MCF 10A (cell line): Measurements from ENCODE around the gene PTOV1. TPM values are rescaled to one million over a fixed set of nuclear protein-coding genes. Genes with fewer than 3 reads are reported as not detected.

Experiments used
- BruUV-seq: library from RNA; stranded (reverse); fragments of 400-500 nt; replicated peaks from 2 replicates; lab custom pipeline; 2021; lab: Mats Ljungman, UMichigan
- CTCF ChIA-PET: fragments of 300-600 bp; sonication (Branson Sonifier 250); formaldehyde crosslinking; extraction: SDS; loops from one replicate; lab custom pipeline; 2021; ENCODE audit warnings: antibody characterized with exemption, inconsistent platforms; lab: Yijun Ruan, JAX
- POLR2A ChIA-PET: fragments of 300-600, 350-650 bp; sonication (Branson Sonifier 250); formaldehyde crosslinking; extraction: SDS; loops from one replicate; lab custom pipeline; 2020; ENCODE audit warnings: antibody characterized with exemption, inconsistent platforms; lab: Yijun Ruan, JAX
- DNase-seq: peaks from one replicate; pipeline ENCODE4 v3.0.0-alpha.2; 2018; ENCODE audit not compliant: unreplicated experiment
- H3K27ac Mint-ChIP-seq: one replicate; pipeline ENCODE4 v1.8.0; 2022; ENCODE audit warnings: mild to moderate bottlenecking, low read depth, mixed read lengths; ENCODE audit not compliant: unreplicated experiment
- H3K27me3 Mint-ChIP-seq: one replicate; pipeline ENCODE4 v1.8.0; 2022; ENCODE audit warnings: mixed read lengths; ENCODE audit not compliant: insufficient read depth, unreplicated experiment
- H3K36me3 Mint-ChIP-seq: one replicate; pipeline ENCODE4 v1.8.0; 2022; ENCODE audit warnings: mild to moderate bottlenecking, moderate library complexity, mixed read lengths; ENCODE audit not compliant: insufficient read depth, unreplicated experiment
- H3K4me1 Mint-ChIP-seq: one replicate; pipeline ENCODE4 v1.8.0; 2022; ENCODE audit warnings: mixed read lengths; ENCODE audit not compliant: insufficient read depth, unreplicated experiment
- H3K4me3 Mint-ChIP-seq: one replicate; pipeline ENCODE4 v1.8.0; 2022; ENCODE audit warnings: mild to moderate bottlenecking, moderate library complexity, mixed read lengths; ENCODE audit not compliant: unreplicated experiment
- H3K9me3 Mint-ChIP-seq: one replicate; pipeline ENCODE4 v1.8.0; 2022; ENCODE audit warnings: mixed read lengths; ENCODE audit not compliant: unreplicated experiment
- CTCF ChIP-seq: fragments of 200-600 bp; IDR thresholded peaks from one replicate; pipeline ENCODE4 v1.8.0; 2022; ENCODE audit warnings: antibody characterized with exemption, mild to moderate bottlenecking; ENCODE audit not compliant: unreplicated experiment
- intact Hi-C: fragments of 100-400 bp; cut with micrococcal nuclease; formaldehyde crosslinking; loops from 2 replicates; pipeline ENCODE4 v1.14.1; 2022
- total RNA-seq: library from RNA; stranded (reverse); gene quantifications from 2 replicates; pipeline ENCODE4 v1.2.3, GENCODE V29; 2022

PTOV1 gene
- total RNA-seq, 1 experiment from 2014 or later: 78.8 TPM

GRCh38 chr19:49829721-49830120, 21.2 kb upstream of the PTOV1 start:
- Mint-ChIP-seq H3K9me3 (no peaks in the 10 kb centered on the region), H3K27me3 (no peaks in the 10 kb centered on the region), H3K27ac (no peak overlapping the region), H3K4me1 (no peaks in the 10 kb centered on the region), H3K4me3 (no peak overlapping the region), H3K36me3 (peaks cover 47% of the 10 kb centered on the region)
- no TSS peak for BruUV-seq
- CTCF ChIA-PET: interaction anchor here (0.5 to 1.1 kb wide), 2 partner anchors 11 to 32 kb away, joined by 3 read pairs; no protein-coding TSS in a partner anchor
- POLR2A ChIA-PET: interaction anchor here (0.8 kb wide), 1 partner anchor 64 kb away, joined by 6 read pairs; no protein-coding TSS in a partner anchor
- DNase-seq: no peak
- no peak for TF ChIP-seq CTCF
- intact Hi-C loops: no loop called here

GRCh38 chr19:49830766-49831165, 20.2 kb upstream of the PTOV1 start:
- ChIA-PET CTCF (interaction anchor here (1.1 kb wide), 1 partner anchor 12 kb away, joined by 3 read pairs; no protein-coding TSS in a partner anchor), POLR2A (no interaction called here)
- Mint-ChIP-seq H3K4me1 (no peaks in the 10 kb centered on the region), H3K27ac (no peak overlapping the region), H3K4me3 (no peak overlapping the region), H3K36me3 (peaks cover 57% of the 10 kb centered on the region), H3K27me3 (no peaks in the 10 kb centered on the region), H3K9me3 (no peaks in the 10 kb centered on the region)
- intact Hi-C loops: no loop called here
- no peak for TF ChIP-seq CTCF
- BruUV-seq: no TSS peak
- no peak for DNase-seq

GRCh38 chr19:49831592-49831991, 19.4 kb upstream of the PTOV1 start:
- no peak for DNase-seq
- ChIA-PET POLR2A (no interaction called here), CTCF (no interaction called here)
- no peak for TF ChIP-seq CTCF
- H3K4me1 Mint-ChIP-seq: no peaks in the 10 kb centered on the region
- H3K4me3 Mint-ChIP-seq: no peak overlapping the region
- no peaks in the 10 kb centered on the region for H3K27me3 Mint-ChIP-seq
- no peak overlapping the region for H3K27ac Mint-ChIP-seq
- BruUV-seq: no TSS peak
- H3K9me3 Mint-ChIP-seq: no peaks in the 10 kb centered on the region
- intact Hi-C loops: no loop called here
- H3K36me3 Mint-ChIP-seq: peaks cover 59% of the 10 kb centered on the region

GRCh38 chr19:49832556-49832955, 18.4 kb upstream of the PTOV1 start:
- Mint-ChIP-seq H3K36me3 (peaks cover 56% of the 10 kb centered on the region), H3K27me3 (no peaks in the 10 kb centered on the region), H3K27ac (no peak overlapping the region), H3K4me1 (no peaks in the 10 kb centered on the region), H3K4me3 (no peak overlapping the region), H3K9me3 (no peaks in the 10 kb centered on the region)
- TF ChIP-seq CTCF: no peak
- ChIA-PET POLR2A (no interaction called here), CTCF (interaction anchor here (1.2 kb wide), 1 partner anchor 8 kb away, joined by 3 read pairs; no protein-coding TSS in a partner anchor)
- no peak for DNase-seq
- intact Hi-C loops: no loop called here
- BruUV-seq: no TSS peak
